Measurements from ENCODE around the gene MGAT4B.

GRCh38 chr5:179795863-179796833 lies 10.5 kb downstream of the MGAT4B start:
- no peak for TF ChIP-seq SNAI2 (CRISPR knock-in tag; IDR thresholded peaks at IDR 0.05)
- no peak for TF ChIP-seq PPARA (CRISPR knock-in tag; IDR thresholded peaks at IDR 0.05; ENCODE audit: borderline replicate concordance)
- 0 out of 2 replicates have a peak, but pooled peaks have one; percentile 38 for TF ChIP-seq PATZ1 (CRISPR knock-in tag; IDR thresholded peaks at IDR 0.05; ENCODE audit: borderline replicate concordance)
- no peak for TF ChIP-seq CSDC2 (CRISPR knock-in tag; IDR thresholded peaks at IDR 0.05)
- TF ChIP-seq CREB5 (CRISPR knock-in tag; IDR thresholded peaks at IDR 0.05; ENCODE audit: low read depth), result no peak
- TF ChIP-seq ZNF565 (CRISPR knock-in tag; conservative IDR thresholded peaks at IDR 0.05; ENCODE audit: low read depth), result no peak

All from SK-N-SH treated with all-trans-retinoic acid at 6 μM for 48 hours (cell line).